HFFc6 (cell line): ENCODE data around the gene CTSF. TPM values are rescaled to one million over a fixed set of nuclear protein-coding genes. Genes with fewer than 3 reads are reported as not detected.

Experiments used
- DNase-seq: peaks from one replicate; pipeline ENCODE4 v3.0.0-alpha.2; 2018
- H3K27ac Mint-ChIP-seq: 2 replicates; pipeline ENCODE4 v1.8.0; 2020; ENCODE audit warnings: mild to moderate bottlenecking, mixed read lengths
- H3K27me3 Mint-ChIP-seq: 2 replicates; pipeline ENCODE4 v1.8.0; 2021; ENCODE audit warnings: mild to moderate bottlenecking, moderate library complexity, mixed read lengths; ENCODE audit not compliant: insufficient read depth
- H3K36me3 Mint-ChIP-seq: 2 replicates; pipeline ENCODE4 v1.8.0; 2021; ENCODE audit warnings: low read depth, mixed read lengths
- H3K4me1 Mint-ChIP-seq: 2 replicates; pipeline ENCODE4 v1.8.0; 2020; ENCODE audit warnings: low read depth, mixed read lengths
- H3K4me3 Mint-ChIP-seq: 2 replicates; pipeline ENCODE4 v1.8.0; 2020; ENCODE audit warnings: mild to moderate bottlenecking, moderate library complexity, mixed read lengths
- H3K9me3 Mint-ChIP-seq: 2 replicates; pipeline ENCODE4 v1.8.0; 2020; ENCODE audit warnings: mild to moderate bottlenecking, mixed read lengths
- CTCF ChIP-seq: fragments of 200-600 bp; sonication (generic); IDR thresholded peaks from 2 replicates; pipeline ENCODE4 v1.5.0; 2021; ENCODE audit warnings: antibody characterized with exemption, mild to moderate bottlenecking
- total RNA-seq, 6 experiments: library from RNA; stranded (reverse); fragmentation: NEBNext Ultra II Directional; extraction: Animal tissue kit (Norgen Biotek cat#: 25700); gene quantifications; 2 replicates in 1 of 6; 3 replicates in 5 of 6; pipeline ENCODE4 v1.2.3, GENCODE V29; 2021

The CTSF gene
- total RNA-seq, 6 experiments from 2014 or later = 5.2 to 20.0 (median 6.6) TPM

- no peak overlapping the region for H3K27ac Mint-ChIP-seq
- DNase-seq = no peak
- no peak for TF ChIP-seq CTCF
- H3K4me1 Mint-ChIP-seq = peaks cover 18% of the 10 kb centered on the region
- 0 out of 2 replicates have a peak, but pooled peaks cover 5% of the 10 kb centered on the region for H3K36me3 Mint-ChIP-seq
- no peak overlapping the region for H3K4me3 Mint-ChIP-seq
- H3K27me3 Mint-ChIP-seq = peaks cover 33% of the 10 kb centered on the region
- no peaks in the 10 kb centered on the region for H3K9me3 Mint-ChIP-seq
Measured at GRCh38 chr11:66570850-66571180, 2.4 kb upstream of the CTSF start.

GRCh38 chr11:66570079-66570849, 1.9 kb upstream of the CTSF start:
- no peak for TF ChIP-seq CTCF
- no peak for DNase-seq
- 0 out of 2 replicates have a peak, but pooled peaks cover 5% of the 10 kb centered on the region for H3K36me3 Mint-ChIP-seq
- no peaks in the 10 kb centered on the region for H3K9me3 Mint-ChIP-seq
- H3K4me3 Mint-ChIP-seq = no peak overlapping the region
- H3K27ac Mint-ChIP-seq = no peak overlapping the region
- peaks cover 31% of the 10 kb centered on the region for H3K27me3 Mint-ChIP-seq
- H3K4me1 Mint-ChIP-seq = peaks cover 18% of the 10 kb centered on the region

GRCh38 chr11:66569076-66569475, 670 bp upstream of the CTSF start:
- no peak for DNase-seq
- no peaks in the 10 kb centered on the region for H3K9me3 Mint-ChIP-seq
- 0 out of 2 replicates have a peak, but pooled peaks cover 4% of the 10 kb centered on the region for H3K36me3 Mint-ChIP-seq
- TF ChIP-seq CTCF = no peak
- no peak overlapping the region for H3K4me3 Mint-ChIP-seq
- H3K4me1 Mint-ChIP-seq = peaks cover 9% of the 10 kb centered on the region
- no peak overlapping the region for H3K27ac Mint-ChIP-seq
- peaks cover 21% of the 10 kb centered on the region for H3K27me3 Mint-ChIP-seq

- Mint-ChIP-seq H3K4me3 (peak overlapping the region; percentile 65), H3K27me3 (peaks cover 15% of the 10 kb centered on the region), H3K36me3 (no peaks in the 10 kb centered on the region), H3K27ac (no peak overlapping the region), H3K4me1 (peaks cover 5% of the 10 kb centered on the region; the same call in 1 of the 2 replicates), H3K9me3 (no peaks in the 10 kb centered on the region)
- DNase-seq = no peak
- TF ChIP-seq CTCF = no peak; the same call in 1 of the 2 replicates
Measured at GRCh38 chr11:66567787-66568123, 651 bp downstream of the CTSF start.

- Mint-ChIP-seq H3K4me1 (peaks cover 5% of the 10 kb centered on the region; the same call in 1 of the 2 replicates), H3K9me3 (no peaks in the 10 kb centered on the region), H3K27me3 (peaks cover 8% of the 10 kb centered on the region), H3K27ac (no peak overlapping the region), H3K36me3 (no peaks in the 10 kb centered on the region), H3K4me3 (no peak overlapping the region)
- no peak for DNase-seq
- TF ChIP-seq CTCF = no peak
Measured at GRCh38 chr11:66566221-66566620, 2.2 kb downstream of the CTSF start.
